ENCODE data around the gene TMPRSS11E.
"Not testable (repeated sequence)": the region's sequence is repeated elsewhere in the genome, so short reads cannot be mapped to it uniquely, and the experiment has no call there.

The TMPRSS11E gene

DNA sequence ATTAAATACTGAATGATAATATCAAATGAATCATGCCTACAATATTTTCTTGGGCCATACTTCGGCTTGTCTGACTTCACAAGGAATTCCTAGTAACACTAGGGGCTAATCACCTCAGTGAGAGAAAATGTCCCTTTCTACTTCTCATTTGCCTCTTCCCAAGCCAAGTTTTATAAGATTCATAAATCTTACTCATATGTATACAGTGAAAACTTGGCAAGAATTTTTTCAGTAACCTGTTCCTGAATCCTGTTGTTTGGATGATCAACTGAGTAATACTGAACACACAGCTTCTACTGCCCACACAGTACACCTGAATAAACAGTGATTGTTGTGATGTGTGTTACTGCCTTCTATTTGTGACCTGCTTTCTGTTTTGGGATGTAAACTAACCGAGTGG is 16.5 kb downstream of the TMPRSS11E start:
- DNase-seq, result no peak

DNA sequence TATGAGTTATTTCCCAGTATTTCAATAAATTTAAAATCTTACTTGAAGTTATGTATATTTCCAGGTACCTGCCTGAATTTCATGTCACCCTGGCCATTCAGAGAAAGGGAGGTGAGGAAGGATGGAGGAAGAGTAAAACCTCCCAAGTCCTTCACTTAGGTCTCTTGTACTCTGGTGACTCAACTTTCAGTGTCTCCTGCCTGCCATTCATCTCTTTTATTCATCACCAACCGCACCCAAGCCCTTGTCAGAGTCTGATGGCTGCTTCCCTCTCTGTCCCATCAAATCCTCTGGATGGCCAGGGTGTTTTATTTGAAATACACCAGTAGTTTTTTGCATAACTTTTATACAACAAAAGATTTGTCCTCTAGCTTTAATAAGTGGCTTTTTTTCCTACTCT is 17.8 kb downstream of the TMPRSS11E start:
- no peak for DNase-seq

DNA sequence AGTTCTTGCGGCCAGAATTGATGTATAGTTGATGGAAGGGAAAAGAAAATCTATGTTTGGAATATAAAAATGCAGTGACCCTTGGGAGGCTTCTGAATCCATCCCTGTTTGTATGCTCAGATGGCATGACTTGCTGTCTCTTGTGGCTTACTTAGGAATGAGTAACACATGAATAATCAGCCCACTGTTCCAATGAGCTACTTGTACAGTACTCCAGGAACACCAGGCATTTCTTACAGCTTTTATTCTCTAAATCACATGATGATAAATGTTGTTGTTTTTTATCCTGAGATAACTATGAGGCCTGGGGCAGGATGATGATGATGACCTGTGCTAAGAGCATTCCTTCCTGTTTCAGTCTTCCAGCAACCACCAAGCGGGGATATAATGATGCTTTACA is 18.9 kb downstream of the TMPRSS11E start:
- no peak for DNase-seq

DNA sequence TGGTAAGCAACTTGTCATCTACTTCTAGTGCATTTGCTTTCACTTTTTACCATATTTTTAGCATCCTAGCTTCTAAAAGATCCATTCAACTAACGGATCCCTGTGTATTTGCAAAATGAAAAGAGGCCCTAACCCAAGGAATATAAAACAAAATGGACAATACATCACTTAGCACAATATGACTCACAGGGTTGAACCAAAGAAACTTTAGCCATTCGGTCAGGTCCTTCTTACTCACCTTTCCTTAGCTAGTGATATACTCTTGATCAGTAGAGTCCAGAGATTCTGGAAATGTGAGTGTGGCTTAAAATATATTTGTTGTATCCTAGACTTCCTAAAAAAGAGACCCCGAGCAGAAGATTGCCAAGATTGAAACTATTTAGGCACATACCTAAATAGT is 19.5 kb downstream of the TMPRSS11E start:
- DNase-seq, result no peak

DNA sequence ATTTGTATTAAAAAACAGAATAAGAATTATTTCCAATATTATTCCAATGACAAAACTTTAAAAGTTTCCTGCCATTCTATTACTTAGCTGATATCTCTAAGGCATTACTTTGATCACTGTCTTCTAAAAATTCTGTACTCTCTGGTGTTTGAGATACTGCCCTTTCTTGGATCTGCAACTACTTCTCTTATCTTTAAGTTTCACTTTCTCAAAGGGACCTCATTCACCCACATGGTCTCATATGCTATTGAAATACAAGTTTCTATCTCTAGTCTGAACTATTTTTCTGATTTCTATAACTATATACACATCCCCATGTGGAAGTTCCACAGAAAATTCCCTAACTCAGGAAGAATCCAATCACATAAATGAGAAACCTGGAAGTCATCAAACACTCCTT is 22.2 kb downstream of the TMPRSS11E start:
- DNase-seq, result no peak

DNA sequence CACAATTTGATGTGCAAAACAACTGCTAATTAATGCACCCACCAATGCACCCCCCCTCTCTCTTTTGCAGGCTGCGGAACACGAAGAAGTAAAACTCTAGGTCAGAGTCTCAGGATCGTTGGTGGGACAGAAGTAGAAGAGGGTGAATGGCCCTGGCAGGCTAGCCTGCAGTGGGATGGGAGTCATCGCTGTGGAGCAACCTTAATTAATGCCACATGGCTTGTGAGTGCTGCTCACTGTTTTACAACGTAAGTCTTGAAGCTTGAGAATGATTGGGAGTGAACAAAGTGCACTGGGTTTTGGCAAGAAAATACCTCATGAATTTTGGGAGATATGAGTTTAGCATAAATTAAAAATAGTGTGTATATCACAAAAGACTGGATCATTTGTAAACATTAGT is 28.9 kb downstream of the TMPRSS11E start:
- DNase-seq, result no peak

DNA sequence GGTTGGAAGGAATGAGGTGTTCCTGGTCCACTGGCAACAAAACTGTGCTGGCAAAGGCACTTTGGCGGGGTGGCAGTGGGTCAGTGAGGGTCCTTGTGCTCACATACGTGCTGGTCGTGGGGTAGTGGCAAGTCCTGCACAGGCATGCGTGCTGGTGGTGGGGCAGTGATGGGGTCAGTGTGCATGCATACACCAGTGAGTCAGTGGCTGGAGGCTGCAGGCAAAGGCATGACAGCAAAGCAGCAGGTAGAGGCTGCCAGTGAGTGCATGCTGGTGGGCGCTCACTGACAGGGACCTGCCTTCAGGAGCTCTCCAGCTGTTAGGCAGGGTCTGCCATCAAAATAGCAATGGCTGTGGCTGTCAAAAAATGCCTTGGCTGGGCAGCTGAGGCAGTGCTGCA is 42.1 kb downstream of the TMPRSS11E start:
- DNase-seq, result no peak

DNA sequence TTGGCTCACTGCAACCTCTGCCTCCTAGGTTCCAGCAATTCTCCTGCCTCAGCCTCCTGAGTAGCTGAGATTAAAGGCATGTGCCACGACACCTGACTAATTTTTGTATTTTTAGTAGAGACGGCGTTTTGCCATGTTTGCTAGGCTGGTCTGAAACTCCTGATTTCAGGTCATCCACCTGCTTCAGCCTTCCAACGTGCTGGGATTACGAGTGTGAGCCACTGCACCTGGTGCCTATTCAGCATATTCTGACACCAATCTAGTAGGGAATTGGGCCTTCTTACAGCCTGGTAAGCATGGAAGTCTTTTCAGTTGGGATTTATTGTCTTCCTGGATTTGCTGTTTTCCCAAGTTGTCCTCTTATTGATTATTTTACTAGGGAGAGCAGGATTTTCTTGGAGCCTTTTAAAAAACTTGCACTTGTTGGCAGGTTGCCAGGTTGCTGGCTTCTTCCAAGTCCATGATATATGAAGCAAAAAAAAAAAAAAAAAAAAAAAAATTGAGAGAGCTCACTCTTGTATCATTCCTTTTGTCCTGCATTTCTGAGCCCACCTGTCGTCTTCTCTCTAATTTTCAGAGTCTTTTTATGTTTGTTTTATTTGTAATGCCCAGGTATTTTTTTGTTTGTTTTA is 43.7 kb downstream of the TMPRSS11E start:
- no peak for DNase-seq

DNA sequence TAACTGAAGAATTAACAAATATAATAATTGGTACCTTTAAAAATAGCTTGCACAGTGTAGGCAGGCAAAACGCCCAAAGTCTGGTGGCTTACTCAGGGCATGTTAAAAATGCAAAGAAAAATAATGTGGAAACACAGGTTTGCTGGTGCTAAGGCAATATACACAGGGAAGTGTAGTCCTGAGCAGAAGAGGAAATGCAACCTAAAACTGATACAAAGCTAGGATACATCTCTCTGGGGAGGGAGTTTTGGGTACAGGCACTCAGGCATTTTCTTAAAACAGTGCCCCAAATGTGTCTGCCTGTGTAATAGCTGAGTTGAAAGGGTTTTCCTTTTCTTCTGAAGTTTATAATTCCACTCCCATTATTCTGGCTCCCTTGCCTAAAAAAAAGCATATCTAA is 47.4 kb downstream of the TMPRSS11E start:
- no peak for DNase-seq

DNA sequence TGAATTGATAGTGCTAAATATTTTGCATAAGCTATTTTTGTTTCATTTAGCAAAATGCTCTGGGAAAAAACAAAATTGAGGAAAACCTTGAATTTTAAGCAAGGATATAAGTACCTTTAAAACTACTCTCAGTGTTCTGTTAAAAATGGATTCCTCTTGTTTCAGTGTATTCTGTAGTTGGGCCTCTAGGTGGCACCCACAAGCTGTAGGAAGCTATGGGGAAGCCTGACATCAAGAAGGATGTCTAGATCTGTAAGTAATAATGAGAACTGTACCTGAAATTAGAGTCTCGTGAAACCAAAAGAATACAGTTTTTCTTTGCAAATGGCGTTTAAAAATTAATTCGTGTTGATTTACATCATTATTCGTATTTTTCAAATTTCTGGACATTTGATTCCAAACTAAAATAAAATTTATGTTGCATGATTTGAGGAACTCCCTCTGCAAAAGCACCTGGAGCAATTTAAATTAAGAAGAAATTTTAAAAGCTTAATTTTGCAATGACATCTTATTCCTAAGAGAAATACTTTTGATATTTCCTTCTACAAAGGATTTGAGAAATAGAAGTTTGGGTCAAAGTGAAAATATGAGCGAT is 51.2 kb downstream of the TMPRSS11E start:
- DNase-seq, result peak; percentile 49

DNA sequence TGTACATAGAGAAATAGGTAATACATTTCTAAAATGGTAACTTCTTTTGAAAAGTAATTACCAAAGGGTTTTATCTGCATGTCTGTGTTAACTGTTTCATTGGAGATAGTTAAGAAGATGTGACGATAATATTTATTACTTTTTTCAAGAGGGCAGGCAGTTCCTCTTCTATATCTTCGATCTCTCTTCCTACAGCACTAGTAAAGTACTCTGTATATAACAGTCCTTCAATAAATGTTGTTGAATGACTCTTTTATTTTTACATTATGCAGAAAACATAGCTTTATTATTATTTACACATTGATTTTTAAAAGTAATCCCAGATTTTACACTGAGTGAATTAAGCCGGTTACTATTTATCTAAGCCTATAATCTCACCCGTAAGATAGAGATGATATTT is 51.8 kb downstream of the TMPRSS11E start:
- no peak for DNase-seq

DNA sequence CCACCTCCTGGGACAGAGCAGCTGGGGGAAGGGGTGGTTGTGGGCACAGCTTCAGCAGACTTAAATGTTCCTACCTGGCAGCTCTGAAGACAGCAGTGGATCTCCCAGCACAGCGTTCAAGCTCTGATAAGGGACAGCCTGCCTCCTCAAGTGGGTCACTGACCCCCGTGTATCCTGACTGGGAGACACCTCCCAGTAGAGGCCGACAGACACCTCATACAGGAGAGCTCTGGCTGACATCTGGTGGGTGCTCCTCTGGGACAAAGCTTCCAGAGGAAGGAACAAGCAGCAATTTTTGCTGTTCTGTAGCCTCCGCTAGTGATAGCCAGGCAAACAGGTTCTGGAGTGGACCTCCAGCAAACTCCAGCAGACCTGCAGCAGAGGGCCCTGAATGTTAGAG is 56.2 kb downstream of the TMPRSS11E start:
- not testable (repeated sequence) for DNase-seq

DNA sequence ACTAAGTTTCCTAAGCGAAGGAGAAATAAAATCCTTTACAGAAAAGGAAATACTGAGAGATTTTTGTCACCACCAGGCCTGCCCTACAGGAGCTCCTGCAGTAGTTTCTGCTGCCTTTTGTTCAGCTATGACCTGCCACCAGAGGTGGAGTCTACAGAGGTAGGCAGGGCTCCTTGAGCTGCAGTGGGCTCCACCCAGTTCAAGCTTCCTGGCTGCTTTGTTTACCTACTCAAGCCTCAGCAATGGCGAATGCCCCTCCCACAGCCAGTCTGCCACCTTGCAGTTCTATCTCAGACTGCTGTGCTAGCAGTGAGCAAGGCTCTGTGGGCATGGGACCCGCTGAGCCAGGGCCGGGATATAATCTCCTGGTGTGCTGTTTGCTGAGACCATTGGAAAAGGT is 57.6 kb downstream of the TMPRSS11E start:
- not testable (repeated sequence) for DNase-seq

DNA sequence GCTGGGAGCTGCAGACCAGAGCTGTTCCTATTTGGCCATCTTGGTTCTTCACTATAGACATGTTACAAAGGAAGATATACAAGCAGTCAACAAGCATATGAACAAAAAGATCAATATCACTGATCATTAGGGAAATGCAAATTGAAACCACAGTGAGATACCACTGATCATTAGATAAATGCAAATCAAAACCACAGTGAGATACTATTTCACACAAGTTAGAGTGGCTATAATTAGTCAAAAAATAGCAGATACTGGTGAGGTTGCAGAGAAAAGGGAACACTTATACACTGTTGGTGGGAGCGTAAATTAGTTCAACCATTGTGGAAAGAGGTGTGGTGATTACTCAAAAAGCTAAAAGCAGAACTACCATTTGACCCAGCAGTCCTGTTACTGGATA is 58.2 kb downstream of the TMPRSS11E start:
- not testable (repeated sequence) for DNase-seq

DNA sequence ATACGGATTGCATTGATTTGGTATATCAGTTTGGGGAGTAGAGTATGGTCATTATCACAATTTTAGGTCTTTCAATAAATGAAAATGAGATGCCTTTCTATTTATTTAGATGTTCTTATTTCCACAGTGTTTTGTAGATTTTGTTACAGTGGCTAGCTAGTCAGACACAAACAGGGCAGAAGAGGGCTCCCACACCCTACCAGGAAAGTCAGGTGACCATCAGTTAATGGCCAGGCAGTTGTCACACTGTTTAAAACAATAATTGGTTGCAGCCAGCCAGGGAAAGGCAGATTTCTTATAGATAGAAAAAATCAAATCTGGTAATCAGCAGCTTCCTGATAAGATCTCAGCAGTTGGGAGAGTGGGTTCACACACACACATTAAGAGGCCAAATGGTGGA is 71.6 kb downstream of the TMPRSS11E start:
- DNase-seq, result no peak

DNA sequence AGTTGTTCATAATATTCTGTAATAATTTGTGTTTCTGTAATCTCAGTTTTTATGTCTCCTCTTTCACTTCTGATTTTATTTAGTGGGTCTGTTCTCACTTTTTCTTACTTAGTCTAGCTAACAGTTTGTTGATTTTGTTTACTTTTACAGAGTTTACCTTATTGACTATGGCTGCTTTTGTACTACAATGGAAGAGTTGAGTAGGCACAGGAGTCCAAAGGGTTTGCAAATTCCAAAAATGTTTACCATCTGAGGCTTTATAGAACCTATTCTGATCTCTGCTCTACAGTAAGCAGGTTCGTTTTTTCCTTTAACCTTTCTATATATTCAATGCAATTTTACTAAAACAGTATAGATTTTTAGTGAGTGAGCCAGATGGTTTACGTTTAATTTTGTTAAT is 73.7 kb downstream of the TMPRSS11E start:
- DNase-seq, result no peak

DNA sequence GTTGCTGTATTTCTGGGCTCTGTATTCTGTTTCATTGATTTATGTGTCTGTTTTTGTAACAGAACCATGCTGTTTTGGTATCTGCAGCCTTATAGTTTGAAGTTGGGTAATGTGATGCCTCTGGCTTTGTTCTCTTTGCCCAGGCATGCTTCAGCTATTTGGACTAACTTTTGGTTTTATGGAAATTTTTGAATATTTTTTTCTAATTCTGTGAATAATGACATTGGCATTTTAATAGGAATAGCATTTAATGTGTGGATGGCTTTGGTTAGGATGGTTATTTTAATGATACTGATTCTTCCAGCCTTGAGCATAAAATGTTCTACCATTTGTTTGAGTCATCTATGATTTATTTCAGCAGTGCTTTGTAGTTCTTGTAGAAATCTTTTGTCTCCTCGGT is 75.0 kb downstream of the TMPRSS11E start:
- not testable (repeated sequence) for DNase-seq

DNA sequence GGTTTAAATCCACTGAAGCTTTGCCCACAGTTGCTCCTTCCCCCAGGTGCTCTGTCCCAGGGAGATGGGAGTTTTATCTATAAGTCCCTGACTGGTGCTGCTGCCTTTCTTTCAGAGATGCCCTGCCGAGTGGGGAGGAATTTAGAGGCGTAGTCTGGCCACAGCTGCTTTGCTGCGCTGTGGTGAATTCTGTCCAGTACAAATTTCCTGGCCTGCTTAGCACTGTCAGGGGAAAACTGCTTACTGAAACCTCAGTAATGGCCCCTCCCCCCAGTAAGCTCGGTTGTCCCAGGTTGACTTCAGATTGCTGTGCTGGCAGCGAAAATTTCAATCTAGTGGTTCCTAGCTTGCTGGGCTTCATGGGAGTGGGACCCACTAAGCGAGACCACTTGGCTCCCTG is 88.7 kb downstream of the TMPRSS11E start:
- DNase-seq, result no peak

DNA sequence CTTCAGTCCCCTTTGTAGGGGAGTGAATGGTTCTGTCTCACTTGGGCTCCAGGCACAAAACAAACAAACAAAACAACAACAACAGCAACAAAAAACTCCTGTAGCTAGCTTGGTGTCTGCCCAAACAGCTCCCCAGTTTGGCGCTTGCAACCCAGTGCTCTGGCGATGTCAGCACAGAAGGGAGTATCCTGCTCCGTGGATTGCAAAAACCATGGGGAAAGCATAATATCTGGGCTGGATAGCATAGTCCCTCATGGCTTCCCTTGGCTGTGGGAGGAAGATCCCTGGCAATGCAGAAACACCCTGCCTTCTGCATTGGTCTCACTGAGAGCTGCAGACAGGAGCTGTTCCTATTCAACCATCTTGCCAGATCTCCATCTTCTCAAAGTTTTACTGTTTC is 89.1 kb downstream of the TMPRSS11E start:
- no peak for DNase-seq

DNA sequence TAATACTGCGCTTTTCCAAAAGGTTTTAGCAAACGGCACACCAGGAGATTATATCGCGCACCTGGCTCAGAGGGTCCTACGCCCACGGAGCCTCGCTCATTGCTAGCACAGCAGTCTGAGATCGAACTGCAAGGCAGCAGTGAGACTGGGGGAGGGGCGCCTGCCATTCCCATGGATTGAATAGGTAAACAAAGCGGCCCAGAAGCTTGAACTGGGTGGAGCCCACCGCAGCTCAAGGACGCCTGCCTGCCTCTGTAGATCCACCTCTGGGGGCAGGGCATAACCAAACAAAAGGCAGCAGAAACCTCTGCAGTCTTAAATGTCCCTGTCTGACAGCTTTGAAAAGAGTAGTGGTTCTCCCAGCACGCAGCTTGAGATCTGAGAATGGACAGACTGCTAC is 95.5 kb downstream of the TMPRSS11E start:
- not testable (repeated sequence) for DNase-seq
